ENCODE measurements around the gene ABCC4.

GRCh38 chr13:95083758-95084157, 217.5 kb downstream of the ABCC4 start:
- TF ChIP-seq CTCF (conservative IDR thresholded peaks at IDR 0.05) (no peak), EZH2 (IDR thresholded peaks at IDR 0.05; ENCODE audit: low read depth) (no peak)

All from PC-9 (cell line).